ENCODE results near the gene CCDC57.

The CCDC57 gene

DNA sequence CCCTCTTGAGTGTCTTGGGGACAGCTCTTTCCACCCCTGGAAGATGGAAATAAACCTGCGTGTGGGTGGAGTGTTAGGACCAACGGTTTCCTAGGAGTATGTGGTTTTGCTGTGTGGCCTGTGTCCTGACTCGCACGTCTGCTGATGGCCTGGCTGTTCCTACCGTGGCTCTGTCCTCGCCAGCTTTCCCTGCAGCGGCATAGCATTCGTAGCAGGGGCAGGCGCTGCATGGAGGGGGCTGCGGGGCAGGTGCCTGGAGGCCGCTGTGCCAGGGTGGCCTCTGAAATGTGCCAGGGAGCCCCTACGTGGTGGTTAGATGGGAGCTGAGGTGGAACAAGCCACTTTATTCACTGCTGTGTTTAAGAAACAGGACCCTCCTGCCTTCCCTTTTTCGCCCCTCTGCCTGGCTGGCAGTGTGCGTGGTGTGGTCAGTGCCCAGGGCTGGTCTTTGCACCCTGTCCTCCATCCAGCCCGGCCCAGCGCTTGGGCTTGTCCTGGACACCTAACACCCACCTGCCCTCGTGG is 26.8 kb upstream of the CCDC57 start:
- TF ChIP-seq, protein P1, sequence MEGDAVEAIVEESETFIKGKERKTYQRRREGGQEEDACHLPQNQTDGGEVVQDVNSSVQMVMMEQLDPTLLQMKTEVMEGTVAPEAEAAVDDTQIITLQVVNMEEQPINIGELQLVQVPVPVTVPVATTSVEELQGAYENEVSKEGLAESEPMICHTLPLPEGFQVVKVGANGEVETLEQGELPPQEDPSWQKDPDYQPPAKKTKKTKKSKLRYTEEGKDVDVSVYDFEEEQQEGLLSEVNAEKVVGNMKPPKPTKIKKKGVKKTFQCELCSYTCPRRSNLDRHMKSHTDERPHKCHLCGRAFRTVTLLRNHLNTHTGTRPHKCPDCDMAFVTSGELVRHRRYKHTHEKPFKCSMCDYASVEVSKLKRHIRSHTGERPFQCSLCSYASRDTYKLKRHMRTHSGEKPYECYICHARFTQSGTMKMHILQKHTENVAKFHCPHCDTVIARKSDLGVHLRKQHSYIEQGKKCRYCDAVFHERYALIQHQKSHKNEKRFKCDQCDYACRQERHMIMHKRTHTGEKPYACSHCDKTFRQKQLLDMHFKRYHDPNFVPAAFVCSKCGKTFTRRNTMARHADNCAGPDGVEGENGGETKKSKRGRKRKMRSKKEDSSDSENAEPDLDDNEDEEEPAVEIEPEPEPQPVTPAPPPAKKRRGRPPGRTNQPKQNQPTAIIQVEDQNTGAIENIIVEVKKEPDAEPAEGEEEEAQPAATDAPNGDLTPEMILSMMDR (IDR thresholded peaks at IDR 0.05; ENCODE audit: low read depth, low read length) = no peak
- no peak overlapping the region for H3K4me3 ChIP-seq (ENCODE audit: low read depth, low read length)

DNA sequence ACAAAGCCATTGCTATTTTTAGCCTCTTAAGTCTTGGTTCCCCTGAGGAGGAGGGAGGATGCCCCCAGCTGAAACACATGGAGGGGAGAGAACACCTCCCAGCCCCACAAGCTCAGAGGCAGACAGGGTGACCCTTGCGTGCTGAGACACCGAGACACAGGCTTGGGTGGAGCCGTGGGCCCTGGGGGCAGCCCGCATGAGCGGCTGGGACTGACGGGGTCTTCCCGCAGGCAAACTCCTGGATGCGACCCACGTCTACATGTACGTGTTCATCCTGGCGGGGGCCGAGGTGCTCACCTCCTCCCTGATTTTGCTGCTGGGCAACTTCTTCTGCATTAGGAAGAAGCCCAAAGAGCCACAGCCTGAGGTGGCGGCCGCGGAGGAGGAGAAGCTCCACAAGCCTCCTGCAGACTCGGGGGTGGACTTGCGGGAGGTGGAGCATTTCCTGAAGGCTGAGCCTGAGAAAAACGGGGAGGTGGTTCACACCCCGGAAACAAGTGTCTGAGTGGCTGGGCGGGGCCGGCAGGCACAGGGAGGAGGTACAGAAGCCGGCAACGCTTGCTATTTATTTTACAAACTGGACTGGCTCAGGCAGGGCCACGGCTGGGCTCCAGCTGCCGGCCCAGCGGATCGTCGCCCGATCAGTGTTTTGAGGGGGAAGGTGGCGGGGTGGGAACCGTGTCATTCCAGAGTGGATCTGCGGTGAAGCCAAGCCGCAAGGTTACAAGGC is 26.0 kb upstream of the CCDC57 start:
- TF ChIP-seq, protein P1 (IDR thresholded peaks at IDR 0.05; ENCODE audit: low read depth, low read length) = no peak
- no peak overlapping the region for H3K4me3 ChIP-seq (ENCODE audit: low read depth, low read length)

DNA sequence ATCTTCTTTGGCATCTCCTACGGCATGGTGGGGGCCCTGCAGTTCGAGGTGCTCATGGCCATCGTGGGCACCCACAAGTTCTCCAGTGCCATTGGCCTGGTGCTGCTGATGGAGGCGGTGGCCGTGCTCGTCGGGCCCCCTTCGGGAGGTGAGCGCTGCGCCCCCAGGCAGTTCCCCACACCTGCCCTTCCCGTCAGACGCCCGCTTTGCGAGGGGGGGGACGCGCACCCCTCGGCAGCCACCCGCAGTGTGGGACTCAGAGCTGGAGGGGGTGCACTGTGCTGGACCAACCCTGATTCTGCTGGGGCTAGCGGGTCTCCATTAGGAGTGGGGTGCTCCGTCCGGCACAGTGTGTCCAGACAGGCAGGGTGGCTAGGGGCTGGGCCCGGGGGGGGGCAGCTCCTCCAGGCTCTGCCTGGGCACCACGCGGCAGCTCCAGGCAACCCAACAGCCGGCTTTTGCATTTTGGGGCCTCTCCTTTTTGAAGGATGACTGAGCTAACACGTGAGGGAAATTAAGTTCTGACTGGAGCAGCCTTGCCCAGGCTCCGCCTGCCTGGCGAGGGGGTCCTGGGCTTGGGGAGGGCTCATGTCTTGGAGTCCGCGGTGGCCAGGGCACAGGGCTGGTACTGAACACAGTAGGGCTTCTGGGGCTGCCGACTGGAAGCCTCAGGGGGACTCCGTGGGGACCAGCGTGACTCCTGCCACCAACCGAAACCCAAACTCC is 25.3 kb upstream of the CCDC57 start:
- H3K4me3 ChIP-seq (ENCODE audit: low read depth, low read length) = no peak overlapping the region

DNA sequence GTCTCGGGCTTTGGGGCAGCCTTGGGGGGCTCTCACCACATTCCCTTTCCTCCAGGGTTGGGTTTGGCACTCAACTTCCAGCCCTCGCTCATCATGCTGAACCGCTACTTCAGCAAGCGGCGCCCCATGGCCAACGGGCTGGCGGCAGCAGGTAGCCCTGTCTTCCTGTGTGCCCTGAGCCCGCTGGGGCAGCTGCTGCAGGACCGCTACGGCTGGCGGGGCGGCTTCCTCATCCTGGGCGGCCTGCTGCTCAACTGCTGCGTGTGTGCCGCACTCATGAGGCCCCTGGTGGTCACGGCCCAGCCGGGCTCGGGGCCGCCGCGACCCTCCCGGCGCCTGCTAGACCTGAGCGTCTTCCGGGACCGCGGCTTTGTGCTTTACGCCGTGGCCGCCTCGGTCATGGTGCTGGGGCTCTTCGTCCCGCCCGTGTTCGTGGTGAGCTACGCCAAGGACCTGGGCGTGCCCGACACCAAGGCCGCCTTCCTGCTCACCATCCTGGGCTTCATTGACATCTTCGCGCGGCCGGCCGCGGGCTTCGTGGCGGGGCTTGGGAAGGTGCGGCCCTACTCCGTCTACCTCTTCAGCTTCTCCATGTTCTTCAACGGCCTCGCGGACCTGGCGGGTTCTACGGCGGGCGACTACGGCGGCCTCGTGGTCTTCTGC is 24.6 kb upstream of the CCDC57 start:
- no peak overlapping the region for H3K4me3 ChIP-seq (ENCODE audit: low read depth, low read length)
- TF ChIP-seq, protein P1 (IDR thresholded peaks at IDR 0.05; ENCODE audit: low read depth, low read length) = no peak

More for the DNA sequence above, 25.3 kb upstream of the CCDC57 start:
- TF ChIP-seq, protein P1 (IDR thresholded peaks at IDR 0.05; ENCODE audit: low read depth, low read length) = no peak

DNA sequence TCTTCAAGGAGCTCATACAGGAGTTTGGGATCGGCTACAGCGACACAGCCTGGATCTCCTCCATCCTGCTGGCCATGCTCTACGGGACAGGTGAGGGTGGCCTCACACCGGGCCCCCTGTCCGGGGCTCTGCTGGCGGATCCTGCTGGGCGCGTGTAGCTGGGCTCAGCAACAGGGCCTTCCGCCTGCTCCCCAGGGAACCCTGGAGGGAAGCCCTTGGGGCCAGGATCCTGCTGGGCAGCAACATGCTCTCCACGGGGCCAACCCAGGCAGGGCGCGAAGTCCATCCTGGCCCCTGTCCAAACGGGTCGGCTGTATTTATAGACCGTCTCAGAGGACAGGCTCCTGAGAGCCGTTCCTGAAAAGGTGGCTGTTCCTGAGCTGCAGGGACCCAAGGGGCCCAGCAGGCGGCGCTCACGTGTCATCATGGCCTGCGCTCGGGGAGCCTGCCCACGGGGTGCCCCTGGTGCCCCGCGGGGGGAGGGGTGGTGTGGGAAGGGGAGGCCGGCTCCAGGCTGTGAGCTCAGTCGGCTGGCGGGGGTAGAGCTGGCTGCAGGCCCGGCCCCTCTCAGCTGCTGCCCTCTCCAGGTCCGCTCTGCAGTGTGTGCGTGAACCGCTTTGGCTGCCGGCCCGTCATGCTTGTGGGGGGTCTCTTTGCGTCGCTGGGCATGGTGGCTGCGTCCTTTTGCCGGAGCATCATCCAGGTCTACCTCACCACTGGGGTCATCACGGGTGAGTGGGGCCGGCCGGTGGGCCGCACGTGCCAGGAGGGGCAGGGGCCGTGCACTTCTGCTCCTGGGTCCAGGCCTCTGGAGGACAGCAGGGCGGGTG is 23.7 kb upstream of the CCDC57 start:
- no peak overlapping the region for H3K4me3 ChIP-seq (ENCODE audit: low read depth, low read length)
- TF ChIP-seq, protein P1 (IDR thresholded peaks at IDR 0.05; ENCODE audit: low read depth, low read length) = peak; percentile 84

DNA sequence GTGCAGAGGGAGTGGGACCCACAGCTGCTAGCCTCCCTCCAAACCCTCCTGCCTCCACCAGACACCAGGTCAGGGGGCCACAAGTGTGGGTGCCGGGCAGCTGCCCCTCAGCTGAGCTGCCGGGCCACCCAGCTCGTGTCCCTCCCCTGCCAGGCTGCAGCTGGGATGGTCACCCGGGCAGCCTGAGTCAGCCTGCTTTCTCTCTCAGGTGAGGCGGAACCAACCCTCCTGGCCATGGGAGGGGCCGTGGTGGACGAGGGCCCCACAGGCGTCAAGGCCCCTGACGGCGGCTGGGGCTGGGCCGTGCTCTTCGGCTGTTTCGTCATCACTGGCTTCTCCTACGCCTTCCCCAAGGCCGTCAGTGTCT is 23.1 kb upstream of the CCDC57 start:
- H3K4me3 ChIP-seq (ENCODE audit: low read depth, low read length) = no peak overlapping the region
- TF ChIP-seq, protein P1 (IDR thresholded peaks at IDR 0.05; ENCODE audit: low read depth, low read length) = no peak

Data from WI38 (cell line).